ENCODE measurements around the gene CCDC142. TPM values are rescaled to one million over a fixed set of nuclear protein-coding genes. Genes with fewer than 3 reads are reported as not detected.
A peak's percentile ranks its signal among the peaks of the same experiment; 100 is the strongest.

CCDC142 gene
- total and polyA plus RNA-seq, 2 of the 8 experiments (the other 6 are each of a cell fraction or from before 2014, with no cell fraction given), result 6.0 to 10.7 TPM

DNA sequence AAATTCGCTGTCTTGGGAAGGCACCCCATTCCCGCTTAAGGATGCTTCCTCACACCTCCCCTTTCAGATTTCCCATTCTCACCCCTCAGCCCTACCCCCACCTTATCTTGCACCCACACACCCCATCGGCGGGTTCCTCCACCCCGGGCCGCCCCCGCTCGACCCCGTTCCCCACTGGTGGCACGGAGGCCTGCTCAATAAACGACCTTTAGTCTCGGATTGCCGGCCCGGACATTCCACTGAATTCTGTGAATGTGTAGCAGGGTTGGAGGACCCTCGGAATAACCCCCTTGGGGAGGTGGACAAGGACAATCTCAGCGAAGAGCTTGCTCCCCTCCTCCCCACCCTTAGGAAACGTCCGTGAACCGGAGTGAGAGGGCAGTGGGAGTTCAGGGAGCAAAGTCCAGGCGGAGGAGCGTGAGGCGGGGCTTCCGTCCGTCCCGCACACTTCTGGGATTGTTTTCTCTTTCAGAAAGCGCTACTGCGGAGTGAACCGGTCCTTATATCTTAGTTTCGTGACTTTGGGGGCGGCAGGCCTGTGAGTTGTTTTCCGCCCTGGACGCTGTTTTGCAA lies 19.4 kb upstream of the CCDC142 start (continued):
- TF ChIP-seq, protein P1, sequence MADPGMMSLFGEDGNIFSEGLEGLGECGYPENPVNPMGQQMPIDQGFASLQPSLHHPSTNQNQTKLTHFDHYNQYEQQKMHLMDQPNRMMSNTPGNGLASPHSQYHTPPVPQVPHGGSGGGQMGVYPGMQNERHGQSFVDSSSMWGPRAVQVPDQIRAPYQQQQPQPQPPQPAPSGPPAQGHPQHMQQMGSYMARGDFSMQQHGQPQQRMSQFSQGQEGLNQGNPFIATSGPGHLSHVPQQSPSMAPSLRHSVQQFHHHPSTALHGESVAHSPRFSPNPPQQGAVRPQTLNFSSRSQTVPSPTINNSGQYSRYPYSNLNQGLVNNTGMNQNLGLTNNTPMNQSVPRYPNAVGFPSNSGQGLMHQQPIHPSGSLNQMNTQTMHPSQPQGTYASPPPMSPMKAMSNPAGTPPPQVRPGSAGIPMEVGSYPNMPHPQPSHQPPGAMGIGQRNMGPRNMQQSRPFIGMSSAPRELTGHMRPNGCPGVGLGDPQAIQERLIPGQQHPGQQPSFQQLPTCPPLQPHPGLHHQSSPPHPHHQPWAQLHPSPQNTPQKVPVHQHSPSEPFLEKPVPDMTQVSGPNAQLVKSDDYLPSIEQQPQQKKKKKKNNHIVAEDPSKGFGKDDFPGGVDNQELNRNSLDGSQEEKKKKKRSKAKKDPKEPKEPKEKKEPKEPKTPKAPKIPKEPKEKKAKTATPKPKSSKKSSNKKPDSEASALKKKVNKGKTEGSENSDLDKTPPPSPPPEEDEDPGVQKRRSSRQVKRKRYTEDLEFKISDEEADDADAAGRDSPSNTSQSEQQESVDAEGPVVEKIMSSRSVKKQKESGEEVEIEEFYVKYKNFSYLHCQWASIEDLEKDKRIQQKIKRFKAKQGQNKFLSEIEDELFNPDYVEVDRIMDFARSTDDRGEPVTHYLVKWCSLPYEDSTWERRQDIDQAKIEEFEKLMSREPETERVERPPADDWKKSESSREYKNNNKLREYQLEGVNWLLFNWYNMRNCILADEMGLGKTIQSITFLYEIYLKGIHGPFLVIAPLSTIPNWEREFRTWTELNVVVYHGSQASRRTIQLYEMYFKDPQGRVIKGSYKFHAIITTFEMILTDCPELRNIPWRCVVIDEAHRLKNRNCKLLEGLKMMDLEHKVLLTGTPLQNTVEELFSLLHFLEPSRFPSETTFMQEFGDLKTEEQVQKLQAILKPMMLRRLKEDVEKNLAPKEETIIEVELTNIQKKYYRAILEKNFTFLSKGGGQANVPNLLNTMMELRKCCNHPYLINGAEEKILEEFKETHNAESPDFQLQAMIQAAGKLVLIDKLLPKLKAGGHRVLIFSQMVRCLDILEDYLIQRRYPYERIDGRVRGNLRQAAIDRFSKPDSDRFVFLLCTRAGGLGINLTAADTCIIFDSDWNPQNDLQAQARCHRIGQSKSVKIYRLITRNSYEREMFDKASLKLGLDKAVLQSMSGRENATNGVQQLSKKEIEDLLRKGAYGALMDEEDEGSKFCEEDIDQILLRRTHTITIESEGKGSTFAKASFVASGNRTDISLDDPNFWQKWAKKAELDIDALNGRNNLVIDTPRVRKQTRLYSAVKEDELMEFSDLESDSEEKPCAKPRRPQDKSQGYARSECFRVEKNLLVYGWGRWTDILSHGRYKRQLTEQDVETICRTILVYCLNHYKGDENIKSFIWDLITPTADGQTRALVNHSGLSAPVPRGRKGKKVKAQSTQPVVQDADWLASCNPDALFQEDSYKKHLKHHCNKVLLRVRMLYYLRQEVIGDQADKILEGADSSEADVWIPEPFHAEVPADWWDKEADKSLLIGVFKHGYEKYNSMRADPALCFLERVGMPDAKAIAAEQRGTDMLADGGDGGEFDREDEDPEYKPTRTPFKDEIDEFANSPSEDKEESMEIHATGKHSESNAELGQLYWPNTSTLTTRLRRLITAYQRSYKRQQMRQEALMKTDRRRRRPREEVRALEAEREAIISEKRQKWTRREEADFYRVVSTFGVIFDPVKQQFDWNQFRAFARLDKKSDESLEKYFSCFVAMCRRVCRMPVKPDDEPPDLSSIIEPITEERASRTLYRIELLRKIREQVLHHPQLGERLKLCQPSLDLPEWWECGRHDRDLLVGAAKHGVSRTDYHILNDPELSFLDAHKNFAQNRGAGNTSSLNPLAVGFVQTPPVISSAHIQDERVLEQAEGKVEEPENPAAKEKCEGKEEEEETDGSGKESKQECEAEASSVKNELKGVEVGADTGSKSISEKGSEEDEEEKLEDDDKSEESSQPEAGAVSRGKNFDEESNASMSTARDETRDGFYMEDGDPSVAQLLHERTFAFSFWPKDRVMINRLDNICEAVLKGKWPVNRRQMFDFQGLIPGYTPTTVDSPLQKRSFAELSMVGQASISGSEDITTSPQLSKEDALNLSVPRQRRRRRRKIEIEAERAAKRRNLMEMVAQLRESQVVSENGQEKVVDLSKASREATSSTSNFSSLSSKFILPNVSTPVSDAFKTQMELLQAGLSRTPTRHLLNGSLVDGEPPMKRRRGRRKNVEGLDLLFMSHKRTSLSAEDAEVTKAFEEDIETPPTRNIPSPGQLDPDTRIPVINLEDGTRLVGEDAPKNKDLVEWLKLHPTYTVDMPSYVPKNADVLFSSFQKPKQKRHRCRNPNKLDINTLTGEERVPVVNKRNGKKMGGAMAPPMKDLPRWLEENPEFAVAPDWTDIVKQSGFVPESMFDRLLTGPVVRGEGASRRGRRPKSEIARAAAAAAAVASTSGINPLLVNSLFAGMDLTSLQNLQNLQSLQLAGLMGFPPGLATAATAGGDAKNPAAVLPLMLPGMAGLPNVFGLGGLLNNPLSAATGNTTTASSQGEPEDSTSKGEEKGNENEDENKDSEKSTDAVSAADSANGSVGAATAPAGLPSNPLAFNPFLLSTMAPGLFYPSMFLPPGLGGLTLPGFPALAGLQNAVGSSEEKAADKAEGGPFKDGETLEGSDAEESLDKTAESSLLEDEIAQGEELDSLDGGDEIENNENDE (IDR thresholded peaks at IDR 0.05; ENCODE audit: insufficient replicate concordance, low read length), result no peak
- TF ChIP-seq RNF2 (IDR thresholded peaks at IDR 0.05; ENCODE audit: borderline replicate concordance, low read depth, low read length, missing control alignments, poor library complexity, severe bottlenecking), result peak; percentile 83
- TF ChIP-seq TEAD4 (IDR thresholded peaks at IDR 0.05; ENCODE audit: low read depth, low read length), result no peak
- TF ChIP-seq SP4 (IDR thresholded peaks at IDR 0.05; ENCODE audit: low read length), result no peak
- no peak for TF ChIP-seq CHD2 (IDR thresholded peaks at IDR 0.05; ENCODE audit: low read length)
- TF ChIP-seq GTF2F1 (IDR thresholded peaks at IDR 0.05; ENCODE audit: borderline replicate concordance, low read depth, low read length), result no peak
- TF ChIP-seq TAF7 (optimal IDR thresholded peaks at IDR 0.05; ENCODE audit: borderline replicate concordance, low read depth, low read length), result no peak
- TF ChIP-seq RBBP5 (IDR thresholded peaks at IDR 0.05; ENCODE audit: borderline replicate concordance, low read depth, low read length), result no peak
- TF ChIP-seq, protein P2, sequence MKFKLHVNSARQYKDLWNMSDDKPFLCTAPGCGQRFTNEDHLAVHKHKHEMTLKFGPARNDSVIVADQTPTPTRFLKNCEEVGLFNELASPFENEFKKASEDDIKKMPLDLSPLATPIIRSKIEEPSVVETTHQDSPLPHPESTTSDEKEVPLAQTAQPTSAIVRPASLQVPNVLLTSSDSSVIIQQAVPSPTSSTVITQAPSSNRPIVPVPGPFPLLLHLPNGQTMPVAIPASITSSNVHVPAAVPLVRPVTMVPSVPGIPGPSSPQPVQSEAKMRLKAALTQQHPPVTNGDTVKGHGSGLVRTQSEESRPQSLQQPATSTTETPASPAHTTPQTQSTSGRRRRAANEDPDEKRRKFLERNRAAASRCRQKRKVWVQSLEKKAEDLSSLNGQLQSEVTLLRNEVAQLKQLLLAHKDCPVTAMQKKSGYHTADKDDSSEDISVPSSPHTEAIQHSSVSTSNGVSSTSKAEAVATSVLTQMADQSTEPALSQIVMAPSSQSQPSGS (IDR thresholded peaks at IDR 0.05; ENCODE audit: low read length), result no peak

Data from H1 (cell line).